ENCODE data around the gene THEM5. TPM values are rescaled to one million over a fixed set of nuclear protein-coding genes. Genes with fewer than 3 reads are reported as not detected.
"Not testable (repeated sequence)": the region's sequence is repeated elsewhere in the genome, so short reads cannot be mapped to it uniquely, and the experiment has no call there.

THEM5 gene, protein sequence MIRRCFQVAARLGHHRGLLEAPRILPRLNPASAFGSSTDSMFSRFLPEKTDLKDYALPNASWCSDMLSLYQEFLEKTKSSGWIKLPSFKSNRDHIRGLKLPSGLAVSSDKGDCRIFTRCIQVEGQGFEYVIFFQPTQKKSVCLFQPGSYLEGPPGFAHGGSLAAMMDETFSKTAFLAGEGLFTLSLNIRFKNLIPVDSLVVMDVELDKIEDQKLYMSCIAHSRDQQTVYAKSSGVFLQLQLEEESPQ
- total RNA-seq (not detected), polyA plus RNA-seq (not detected)

DNA sequence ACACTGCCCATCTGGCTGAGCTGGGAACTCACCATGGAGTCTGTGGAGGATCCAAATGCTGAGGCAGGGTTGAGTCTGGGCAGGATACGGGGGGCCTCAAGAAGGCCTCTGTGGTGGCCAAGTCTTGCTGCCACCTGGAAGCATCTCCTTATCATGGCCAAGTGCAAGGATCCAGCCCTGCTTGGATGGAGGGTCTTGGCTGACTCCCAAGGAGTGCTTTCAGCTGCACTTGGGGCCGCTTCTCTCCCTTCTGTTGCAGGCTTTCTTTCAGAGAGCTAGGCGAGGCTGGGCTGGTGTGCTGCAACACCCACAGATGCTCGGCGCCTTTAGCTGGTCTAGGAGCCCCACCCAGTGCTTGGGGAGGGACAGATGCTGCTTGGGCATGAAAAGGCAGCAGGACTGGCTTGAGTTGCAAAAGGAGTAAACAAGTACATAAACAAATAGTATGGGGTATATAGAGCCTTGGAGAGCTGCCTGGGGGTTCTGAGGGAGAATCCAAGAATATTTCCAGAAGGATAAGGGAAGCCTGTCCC is at the start of gene THEM5:
Gene THEM5, minus strand, starts transcription at position 302 of the 533 bp plus-strand sequence. Its CDS starts 147 bp downstream, at position 155.
- H3K4me1 ChIP-seq (ENCODE audit: insufficient read depth) = no peaks in the 10 kb centered on the region
- DNase-seq (ENCODE audit: extremely low spot score) = no peak
- no peaks in the 10 kb centered on the region for H3K36me3 ChIP-seq (ENCODE audit: insufficient read depth)
- no peak within 1 kb of the TSS for H3K27ac ChIP-seq (ENCODE audit: low read depth)
- H3K4me3 ChIP-seq (ENCODE audit: low read depth, low read length) = no peak within 1 kb of the TSS
- 51% methylated on average over 5 of the region's 5 CpGs for WGBS

DNA sequence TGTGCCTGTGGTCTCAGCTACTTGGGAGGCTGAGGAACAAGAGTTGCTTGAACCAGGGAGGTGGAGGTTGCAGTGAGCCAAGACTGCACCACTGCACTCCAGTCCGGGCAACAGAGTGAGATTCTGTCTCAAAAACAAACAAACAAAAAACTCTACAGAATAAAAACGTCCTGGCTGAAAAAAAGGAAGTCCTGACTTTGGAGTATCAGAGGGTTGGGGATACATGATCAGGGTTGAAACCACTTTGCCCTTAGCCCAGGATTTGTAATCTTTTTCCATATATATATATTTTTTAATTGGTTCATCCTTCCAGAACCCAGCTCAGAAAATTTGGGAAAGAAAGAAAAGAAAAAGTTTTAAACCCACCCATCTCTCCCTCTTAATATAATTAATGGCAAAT is 49.3 kb upstream of the THEM5 start:
- H3K36me3 ChIP-seq (ENCODE audit: insufficient read depth) = no peaks in the 10 kb centered on the region
- DNase-seq (ENCODE audit: extremely low spot score) = no peak
- no peak overlapping the region for H3K27ac ChIP-seq (ENCODE audit: low read depth)
- H3K4me3 ChIP-seq (ENCODE audit: low read depth, low read length) = no peak overlapping the region
- 79% methylated on average over 2 of the region's 2 CpGs for WGBS
- no peaks in the 10 kb centered on the region for H3K4me1 ChIP-seq (ENCODE audit: insufficient read depth)

DNA sequence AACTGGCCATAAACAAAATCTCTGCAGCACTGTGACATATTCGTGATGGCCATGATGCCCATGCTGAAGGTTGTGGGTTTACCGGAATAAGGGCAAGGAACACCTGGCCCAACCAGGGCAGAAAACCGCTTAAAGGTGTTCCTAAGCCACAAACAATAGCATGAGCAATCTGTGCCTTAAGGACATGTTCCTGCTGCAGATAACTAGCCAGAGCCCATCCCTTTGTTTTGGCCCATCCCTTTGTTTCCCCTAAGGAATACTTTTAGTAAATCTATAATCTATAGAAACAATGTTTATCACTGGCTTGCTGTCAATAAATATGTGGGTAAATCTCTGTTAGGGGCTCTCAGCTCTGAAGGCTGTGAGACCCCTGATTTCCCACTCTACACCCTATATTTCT is 47.3 kb upstream of the THEM5 start:
- not testable (repeated sequence) for H3K36me3 ChIP-seq (ENCODE audit: insufficient read depth); H3K4me3 ChIP-seq (ENCODE audit: low read depth, low read length); H3K4me1 ChIP-seq (ENCODE audit: insufficient read depth); DNase-seq (ENCODE audit: extremely low spot score); H3K27ac ChIP-seq (ENCODE audit: low read depth)
- WGBS = 97% methylated on average over 3 of the region's 3 CpGs

DNA sequence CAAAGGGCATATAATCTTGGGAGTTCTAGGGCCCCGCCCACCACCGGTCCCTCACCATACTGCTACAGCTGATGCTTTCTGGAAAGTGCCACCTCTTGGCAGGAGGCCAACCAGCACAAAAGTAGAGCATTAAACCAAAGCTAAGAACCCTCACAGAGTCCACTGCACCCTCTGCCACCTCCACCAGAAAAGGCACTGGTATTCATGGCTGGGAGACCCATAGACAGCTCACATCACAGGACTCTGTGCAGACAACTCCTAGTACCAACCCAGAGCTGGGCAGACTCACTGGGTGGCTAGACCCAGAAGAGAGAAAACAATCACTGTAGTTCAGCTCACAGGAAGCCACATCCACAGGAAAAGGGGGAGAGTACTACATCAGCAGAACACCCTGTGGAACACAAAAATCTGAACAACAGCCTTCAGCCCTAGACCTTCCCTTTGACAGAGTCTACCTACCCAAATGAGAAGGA is 45.0 kb upstream of the THEM5 start:
- 61% methylated on average over 2 of the region's 2 CpGs for WGBS
- no peak for DNase-seq (ENCODE audit: extremely low spot score)
- H3K27ac ChIP-seq (ENCODE audit: low read depth) = no peak overlapping the region

DNA sequence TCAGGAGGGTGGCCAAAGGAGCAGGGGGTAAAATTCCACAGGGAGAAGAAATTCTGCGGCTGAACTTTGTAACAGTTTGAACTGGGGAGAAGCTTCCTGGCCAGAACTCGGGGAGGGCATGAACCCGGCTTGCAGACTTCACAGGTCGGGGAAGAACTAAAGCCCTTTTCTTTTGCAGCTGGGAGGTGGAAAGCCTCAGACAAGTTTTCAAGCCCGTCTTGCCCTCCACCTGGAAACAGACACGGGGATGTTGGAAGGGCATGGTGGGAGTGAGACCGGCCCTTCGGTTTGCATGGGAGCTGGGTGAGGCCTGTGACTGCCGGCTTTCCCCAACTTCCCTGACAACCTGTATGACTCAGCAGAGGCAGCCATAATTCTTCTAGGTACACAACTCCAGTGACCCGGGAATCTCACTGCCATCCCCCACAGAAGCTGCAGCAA is 44.5 kb upstream of the THEM5 start:
- no peak for DNase-seq (ENCODE audit: extremely low spot score)
- H3K4me3 ChIP-seq (ENCODE audit: low read depth, low read length) = no peak overlapping the region
- H3K4me1 ChIP-seq (ENCODE audit: insufficient read depth) = no peaks in the 10 kb centered on the region
- H3K27ac ChIP-seq (ENCODE audit: low read depth) = no peak overlapping the region
- H3K36me3 ChIP-seq (ENCODE audit: insufficient read depth) = no peaks in the 10 kb centered on the region
- WGBS = 80% methylated on average over 10 of the region's 10 CpGs

More for the DNA sequence above, 45.0 kb upstream of the THEM5 start:
- H3K4me1 ChIP-seq (ENCODE audit: insufficient read depth) = no peaks in the 10 kb centered on the region
- no peaks in the 10 kb centered on the region for H3K36me3 ChIP-seq (ENCODE audit: insufficient read depth)
- no peak overlapping the region for H3K4me3 ChIP-seq (ENCODE audit: low read depth, low read length)

DNA sequence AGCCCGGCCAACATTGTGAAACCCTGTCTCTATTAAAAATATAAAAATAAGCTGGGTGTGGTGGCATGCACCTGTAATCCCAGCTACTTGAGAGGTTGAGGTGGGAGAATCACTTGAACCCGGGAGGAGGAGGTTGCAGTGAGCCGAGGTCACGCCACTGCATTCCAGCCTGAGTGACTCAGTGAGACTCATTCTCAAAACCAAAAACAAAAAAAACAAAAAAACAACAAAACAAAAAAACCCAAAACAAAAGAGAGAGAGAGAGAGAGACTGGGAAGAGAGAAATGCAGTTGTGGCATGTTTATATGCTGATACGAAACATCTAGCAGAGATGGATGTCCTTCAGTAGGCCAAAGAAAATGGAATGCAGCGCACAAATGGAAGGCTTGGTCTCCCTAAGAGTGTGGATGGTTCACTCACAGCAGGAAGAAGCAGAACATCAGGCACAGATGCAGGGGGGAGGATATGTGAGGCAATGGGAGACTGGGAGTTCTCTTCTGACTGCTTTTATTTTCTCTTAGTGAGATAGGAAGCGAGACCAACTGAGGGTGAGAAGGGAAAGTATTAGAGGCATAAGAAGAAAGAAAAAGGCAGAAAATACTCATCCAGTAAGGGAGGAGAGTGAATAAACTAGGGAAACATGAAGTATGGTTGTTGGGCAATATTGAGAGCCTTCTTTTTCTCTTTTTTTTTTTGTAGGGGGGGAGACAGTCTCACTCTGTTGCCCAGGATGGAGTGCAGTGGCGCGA is 39.8 kb upstream of the THEM5 start:
- WGBS = 96% methylated on average over 9 of the region's 9 CpGs
- Histone ChIP-seq H3K4me1 (ENCODE audit: insufficient read depth) (no peaks in the 10 kb centered on the region), H3K4me3 (ENCODE audit: low read depth, low read length) (no peak overlapping the region), H3K36me3 (ENCODE audit: insufficient read depth) (peaks cover 11% of the 10 kb centered on the region), H3K27ac (ENCODE audit: low read depth) (no peak overlapping the region)
- no peak for DNase-seq (ENCODE audit: extremely low spot score)

DNA sequence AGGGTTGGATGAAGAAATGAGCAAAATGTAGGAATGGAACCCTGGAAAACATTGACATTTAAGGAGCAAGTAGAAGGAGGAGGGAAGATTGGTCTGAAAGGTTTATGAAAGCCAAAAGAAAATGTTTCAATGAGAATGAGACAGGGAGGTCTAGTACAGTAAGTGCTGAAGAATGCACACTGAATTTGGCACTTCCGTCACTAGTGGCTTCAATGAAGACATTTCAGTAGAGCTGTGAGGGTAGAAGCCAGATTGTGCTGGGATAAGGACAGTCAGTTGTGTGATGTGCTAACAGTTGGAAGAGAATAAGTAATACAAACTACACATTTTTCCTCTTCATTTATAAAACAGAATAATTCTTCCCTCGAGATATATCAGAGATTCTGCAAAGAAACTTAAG is 38.7 kb upstream of the THEM5 start:
- no peaks in the 10 kb centered on the region for H3K4me1 ChIP-seq (ENCODE audit: insufficient read depth)
- H3K27ac ChIP-seq (ENCODE audit: low read depth) = no peak overlapping the region
- DNase-seq (ENCODE audit: extremely low spot score) = no peak
- H3K4me3 ChIP-seq (ENCODE audit: low read depth, low read length) = no peak overlapping the region
- peaks cover 11% of the 10 kb centered on the region for H3K36me3 ChIP-seq (ENCODE audit: insufficient read depth)
- WGBS = 95% methylated on average over 2 of the region's 2 CpGs

DNA sequence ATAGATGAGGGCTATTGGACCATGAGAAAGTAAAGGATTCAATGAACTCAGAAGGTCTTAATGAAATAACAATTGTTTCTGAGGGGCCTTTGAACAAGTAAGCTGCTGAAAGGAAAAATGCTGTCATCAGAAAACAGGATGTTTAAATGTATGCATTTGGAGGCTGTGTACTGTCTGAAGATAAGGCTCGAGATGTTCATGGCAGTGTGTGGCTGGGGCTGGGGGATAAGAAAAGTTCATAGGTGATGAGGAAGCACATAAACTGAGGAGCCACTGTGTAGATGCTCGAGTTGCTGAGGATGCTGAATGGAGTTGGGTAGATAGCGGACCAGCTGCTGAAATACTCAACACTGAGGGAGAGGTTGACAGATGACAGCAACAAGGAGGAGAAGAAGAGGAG is 38.0 kb upstream of the THEM5 start:
- Histone ChIP-seq H3K36me3 (ENCODE audit: insufficient read depth) (peaks cover 13% of the 10 kb centered on the region), H3K27ac (ENCODE audit: low read depth) (no peak overlapping the region), H3K4me3 (ENCODE audit: low read depth, low read length) (no peak overlapping the region), H3K4me1 (ENCODE audit: insufficient read depth) (no peaks in the 10 kb centered on the region)
- 62% methylated on average over 3 of the region's 3 CpGs for WGBS
- no peak for DNase-seq (ENCODE audit: extremely low spot score)

DNA sequence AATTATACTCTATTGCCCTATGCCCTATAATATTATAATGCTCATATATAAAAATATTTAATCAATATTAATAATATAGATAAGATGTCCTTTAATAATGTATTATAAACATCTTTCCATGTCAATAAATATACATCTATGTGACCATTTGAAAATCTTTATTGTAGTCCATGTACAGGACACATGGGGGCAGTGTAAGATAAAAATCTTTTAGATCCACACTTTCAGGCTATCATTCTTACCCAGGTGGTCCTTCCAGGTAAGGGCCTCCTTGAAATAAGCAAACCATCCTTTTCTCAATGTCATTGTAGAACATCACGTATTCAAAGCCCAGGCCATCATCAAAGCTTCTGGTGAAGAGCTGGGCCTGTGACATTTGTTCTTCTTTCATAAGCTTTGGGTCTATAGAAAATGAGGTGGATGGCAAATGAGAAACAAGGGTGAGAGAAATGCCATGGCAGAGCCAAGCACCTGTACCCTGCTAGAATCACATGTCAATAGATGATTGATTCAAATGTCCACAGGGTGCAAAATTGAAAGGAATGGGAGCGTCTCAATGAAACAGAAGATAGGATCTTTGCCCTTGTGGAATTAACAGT is 35.6 kb upstream of the THEM5 start:
- peaks cover 13% of the 10 kb centered on the region for H3K36me3 ChIP-seq (ENCODE audit: insufficient read depth)

DNA sequence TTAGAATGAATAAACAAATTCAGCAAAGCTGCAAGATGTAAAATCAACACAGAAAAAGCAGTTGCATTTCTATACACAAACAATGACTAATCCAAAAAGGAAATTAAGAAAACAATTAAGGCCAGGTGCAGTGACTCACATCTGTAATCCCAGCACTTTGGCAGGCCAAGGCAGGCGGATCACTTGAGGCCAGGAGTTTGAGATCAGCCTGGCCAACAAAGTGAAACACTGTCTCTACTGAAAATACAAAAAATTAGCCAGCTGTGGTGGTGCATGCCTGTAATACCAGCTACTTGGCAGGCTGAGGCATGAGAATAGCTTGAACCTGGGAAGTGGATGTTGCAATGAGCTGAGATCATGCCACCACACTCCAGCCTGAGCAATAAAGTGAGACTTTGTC is 33.5 kb upstream of the THEM5 start:
- Histone ChIP-seq H3K27ac (ENCODE audit: low read depth) (no peak overlapping the region), H3K4me1 (ENCODE audit: insufficient read depth) (no peaks in the 10 kb centered on the region), H3K4me3 (ENCODE audit: low read depth, low read length) (no peak overlapping the region), H3K36me3 (ENCODE audit: insufficient read depth) (peaks cover 9% of the 10 kb centered on the region)
- WGBS = 90% methylated on average over 1 of the region's 1 CpG
- no peak for DNase-seq (ENCODE audit: extremely low spot score)

More for the DNA sequence above, 35.6 kb upstream of the THEM5 start:
- WGBS = 94% methylated on average over 2 of the region's 2 CpGs
- no peak for DNase-seq (ENCODE audit: extremely low spot score)
- Histone ChIP-seq H3K4me3 (ENCODE audit: low read depth, low read length) (no peak overlapping the region), H3K4me1 (ENCODE audit: insufficient read depth) (no peaks in the 10 kb centered on the region), H3K27ac (ENCODE audit: low read depth) (no peak overlapping the region)

DNA sequence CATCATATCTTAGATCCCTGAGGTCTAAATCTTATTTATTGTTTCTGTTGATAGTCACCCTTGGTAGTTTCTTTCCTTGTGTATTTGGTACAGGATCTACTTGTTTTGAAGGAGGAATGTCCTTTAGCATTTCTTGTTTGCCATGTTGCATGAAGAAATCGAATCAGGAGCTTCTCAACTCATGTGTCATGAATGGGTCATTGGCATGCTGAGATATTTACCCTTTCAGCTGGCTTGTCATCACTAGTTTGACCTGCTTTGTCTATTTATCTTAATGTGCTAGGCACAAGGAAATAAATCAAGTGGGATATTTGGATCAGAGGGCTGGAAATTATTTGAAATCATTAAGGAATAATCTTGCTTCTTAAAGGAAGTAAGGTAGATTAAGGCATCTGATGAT is 32.0 kb upstream of the THEM5 start:
- no peak overlapping the region for H3K27ac ChIP-seq (ENCODE audit: low read depth)
- no peaks in the 10 kb centered on the region for H3K4me1 ChIP-seq (ENCODE audit: insufficient read depth)
- 85% methylated on average over 1 of the region's 1 CpG for WGBS
- no peak overlapping the region for H3K4me3 ChIP-seq (ENCODE audit: low read depth, low read length)
- H3K36me3 ChIP-seq (ENCODE audit: insufficient read depth) = peaks cover 2% of the 10 kb centered on the region
- no peak for DNase-seq (ENCODE audit: extremely low spot score)

DNA sequence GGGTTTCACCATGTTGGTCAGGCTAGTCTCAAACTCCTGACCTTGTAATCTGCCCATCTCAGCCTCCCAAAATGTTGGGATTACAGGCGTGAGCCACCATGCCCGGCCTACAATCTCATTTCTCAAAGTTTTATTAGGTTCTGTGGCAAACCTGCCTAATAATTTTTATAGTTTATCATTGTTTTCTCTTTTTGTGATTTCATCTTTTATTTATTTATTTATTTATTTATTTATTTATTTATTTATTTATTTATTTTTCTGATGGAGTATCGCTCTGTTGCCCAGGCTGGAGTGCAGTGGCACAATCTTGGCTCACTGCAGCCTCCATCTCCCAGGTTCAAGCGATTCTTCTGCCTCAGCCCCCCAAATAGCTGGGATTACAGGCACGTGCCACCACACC is 31.4 kb upstream of the THEM5 start:
- H3K36me3 ChIP-seq (ENCODE audit: insufficient read depth); H3K4me3 ChIP-seq (ENCODE audit: low read depth, low read length); DNase-seq (ENCODE audit: extremely low spot score); H3K4me1 ChIP-seq (ENCODE audit: insufficient read depth); H3K27ac ChIP-seq (ENCODE audit: low read depth): not testable (repeated sequence)
- 97% methylated on average over 5 of the region's 5 CpGs for WGBS

DNA sequence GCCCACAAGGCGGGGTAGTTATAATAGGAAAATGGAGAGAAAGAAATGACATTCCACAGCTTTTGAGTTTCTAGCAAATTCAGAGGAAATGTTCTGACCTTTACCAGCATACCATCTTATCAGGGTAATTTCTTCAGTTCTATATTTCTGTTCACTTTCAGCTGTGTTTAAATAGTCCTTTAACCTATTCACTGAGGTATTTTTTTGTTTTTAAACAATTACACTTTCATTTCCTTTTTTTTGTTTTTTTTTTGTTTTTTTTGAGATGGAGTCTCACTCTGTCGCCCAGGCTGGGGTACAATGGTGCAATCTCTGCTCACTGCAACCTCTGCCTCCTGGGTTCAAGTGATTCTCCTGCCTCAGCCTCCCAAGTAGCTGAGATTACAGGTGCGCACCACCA is 30.9 kb upstream of the THEM5 start:
- not testable (repeated sequence) for DNase-seq (ENCODE audit: extremely low spot score); H3K4me1 ChIP-seq (ENCODE audit: insufficient read depth); H3K4me3 ChIP-seq (ENCODE audit: low read depth, low read length); H3K27ac ChIP-seq (ENCODE audit: low read depth); H3K36me3 ChIP-seq (ENCODE audit: insufficient read depth)
- 96% methylated on average over 3 of the region's 3 CpGs for WGBS

DNA sequence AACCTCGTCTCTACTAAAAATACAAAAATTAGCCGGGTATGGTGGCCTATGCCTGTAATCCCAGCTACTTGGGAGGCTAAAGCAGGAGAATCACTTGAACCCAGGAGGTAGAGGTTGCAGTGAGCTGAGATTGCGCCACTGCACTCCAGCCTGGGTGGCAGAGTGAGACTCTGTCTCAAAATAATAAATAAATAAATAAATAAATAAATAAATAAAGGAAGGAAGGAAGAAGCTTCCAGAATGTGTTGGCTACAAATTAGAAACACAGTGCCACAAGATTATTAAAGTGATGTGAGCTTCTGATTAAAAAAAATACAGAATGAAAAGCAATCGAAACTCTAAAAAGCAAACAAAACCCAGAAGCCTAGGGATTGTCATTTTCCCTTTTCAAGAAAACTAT is 30.4 kb upstream of the THEM5 start:
- 95% methylated on average over 4 of the region's 4 CpGs for WGBS
- not testable (repeated sequence) for H3K27ac ChIP-seq (ENCODE audit: low read depth); H3K36me3 ChIP-seq (ENCODE audit: insufficient read depth); H3K4me3 ChIP-seq (ENCODE audit: low read depth, low read length); H3K4me1 ChIP-seq (ENCODE audit: insufficient read depth); DNase-seq (ENCODE audit: extremely low spot score)
